Retinal pigment epithelial cell (primary cell): Measurements from ENCODE around the gene ERBB4.

Experiments used
- DNase-seq: peaks from one replicate; pipeline ENCODE4 v3.0.0-alpha.2; 2010; ENCODE audit warnings: low read depth
- H3K4me3 ChIP-seq: 2 replicates; pipeline ENCODE4 v1.5.1; 2011; ENCODE audit warnings: mild to moderate bottlenecking, low read length, control low read depth, moderate library complexity
- TF ChIP-seq, protein P1 (sequence below): conservative IDR thresholded peaks from 2 replicates; pipeline ENCODE4 v1.5.1; 2011; ENCODE audit warnings: low read depth, low read length, control low read depth, inconsistent platforms

Gene ERBB4

DNA sequence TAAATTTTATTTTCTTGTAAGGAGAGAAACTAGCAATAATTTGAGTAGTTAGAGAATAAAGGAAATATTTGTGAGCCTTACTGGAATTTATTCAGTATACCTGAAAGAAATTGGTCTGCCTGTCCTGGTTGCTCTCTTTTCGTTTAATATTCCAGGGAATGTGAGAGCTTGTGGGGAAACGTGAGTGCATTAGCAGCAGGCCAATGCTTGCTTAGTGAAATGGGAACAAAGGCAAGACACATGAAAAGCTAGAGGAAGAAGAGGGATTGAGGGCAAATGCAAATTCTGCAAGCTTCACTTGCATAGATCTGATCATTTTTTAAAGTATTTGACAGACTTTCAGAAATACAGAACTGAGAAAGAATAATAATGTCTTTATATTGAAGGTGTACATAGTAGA is 111.0 kb downstream of the ERBB4 start:
- H3K4me3 ChIP-seq = no peak overlapping the region
- DNase-seq = no peak
- TF ChIP-seq, protein P1, sequence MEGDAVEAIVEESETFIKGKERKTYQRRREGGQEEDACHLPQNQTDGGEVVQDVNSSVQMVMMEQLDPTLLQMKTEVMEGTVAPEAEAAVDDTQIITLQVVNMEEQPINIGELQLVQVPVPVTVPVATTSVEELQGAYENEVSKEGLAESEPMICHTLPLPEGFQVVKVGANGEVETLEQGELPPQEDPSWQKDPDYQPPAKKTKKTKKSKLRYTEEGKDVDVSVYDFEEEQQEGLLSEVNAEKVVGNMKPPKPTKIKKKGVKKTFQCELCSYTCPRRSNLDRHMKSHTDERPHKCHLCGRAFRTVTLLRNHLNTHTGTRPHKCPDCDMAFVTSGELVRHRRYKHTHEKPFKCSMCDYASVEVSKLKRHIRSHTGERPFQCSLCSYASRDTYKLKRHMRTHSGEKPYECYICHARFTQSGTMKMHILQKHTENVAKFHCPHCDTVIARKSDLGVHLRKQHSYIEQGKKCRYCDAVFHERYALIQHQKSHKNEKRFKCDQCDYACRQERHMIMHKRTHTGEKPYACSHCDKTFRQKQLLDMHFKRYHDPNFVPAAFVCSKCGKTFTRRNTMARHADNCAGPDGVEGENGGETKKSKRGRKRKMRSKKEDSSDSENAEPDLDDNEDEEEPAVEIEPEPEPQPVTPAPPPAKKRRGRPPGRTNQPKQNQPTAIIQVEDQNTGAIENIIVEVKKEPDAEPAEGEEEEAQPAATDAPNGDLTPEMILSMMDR = no peak

GRCh38 chr2:212426637-212427412 is 111.8 kb downstream of the ERBB4 start:
- TF ChIP-seq, protein P1 = no peak
- DNase-seq = no peak

GRCh38 chr2:212424082-212424481 is 114.5 kb downstream of the ERBB4 start:
- TF ChIP-seq, protein P1 = no peak
- DNase-seq = no peak
- no peak overlapping the region for H3K4me3 ChIP-seq

More at GRCh38 chr2:212426637-212427412, 111.8 kb downstream of the ERBB4 start:
- no peak overlapping the region for H3K4me3 ChIP-seq

DNA sequence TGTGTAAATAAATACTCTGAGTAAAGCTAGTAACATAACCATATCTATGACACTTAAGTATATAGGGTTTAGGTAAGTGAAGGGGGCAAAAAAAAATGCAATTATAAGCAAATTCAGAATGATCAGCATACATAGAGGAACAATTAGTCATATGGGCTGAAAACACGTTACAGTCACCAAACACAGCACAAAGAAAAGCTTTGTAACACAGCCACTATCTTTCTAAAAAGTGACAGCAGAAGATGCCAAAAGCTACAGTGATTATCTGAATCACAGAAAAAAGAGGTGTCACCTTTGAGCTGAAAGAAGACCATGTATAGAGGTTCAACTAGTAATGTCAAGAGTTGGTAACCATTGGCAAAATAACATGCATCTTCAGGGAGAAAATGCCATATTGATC is 115.5 kb downstream of the ERBB4 start:
- TF ChIP-seq, protein P1 = no peak

GRCh38 chr2:212421556-212422334 is 116.9 kb downstream of the ERBB4 start:
- DNase-seq = no peak
- TF ChIP-seq, protein P1 = no peak
- H3K4me3 ChIP-seq = no peak overlapping the region

More for the DNA sequence above, 115.5 kb downstream of the ERBB4 start:
- H3K4me3 ChIP-seq = no peak overlapping the region
- no peak for DNase-seq

- DNase-seq = no peak
- H3K4me3 ChIP-seq = no peak overlapping the region
- TF ChIP-seq, protein P1 = no peak
Observed at GRCh38 chr2:212416086-212416485, 122.5 kb downstream of the ERBB4 start.

GRCh38 chr2:212414767-212415211 is 123.8 kb downstream of the ERBB4 start:
- TF ChIP-seq, protein P1 = no peak
- no peak overlapping the region for H3K4me3 ChIP-seq
- DNase-seq = no peak
